GM21786 (cell line): ENCODE data around the gene GAL.

Experiments
- ATAC-seq: cut with Tn5 transposase; IDR thresholded peaks from one replicate; pipeline ENCODE4 v1.9.1; 2021; ENCODE audit not compliant: unreplicated experiment

GAL gene

DNA sequence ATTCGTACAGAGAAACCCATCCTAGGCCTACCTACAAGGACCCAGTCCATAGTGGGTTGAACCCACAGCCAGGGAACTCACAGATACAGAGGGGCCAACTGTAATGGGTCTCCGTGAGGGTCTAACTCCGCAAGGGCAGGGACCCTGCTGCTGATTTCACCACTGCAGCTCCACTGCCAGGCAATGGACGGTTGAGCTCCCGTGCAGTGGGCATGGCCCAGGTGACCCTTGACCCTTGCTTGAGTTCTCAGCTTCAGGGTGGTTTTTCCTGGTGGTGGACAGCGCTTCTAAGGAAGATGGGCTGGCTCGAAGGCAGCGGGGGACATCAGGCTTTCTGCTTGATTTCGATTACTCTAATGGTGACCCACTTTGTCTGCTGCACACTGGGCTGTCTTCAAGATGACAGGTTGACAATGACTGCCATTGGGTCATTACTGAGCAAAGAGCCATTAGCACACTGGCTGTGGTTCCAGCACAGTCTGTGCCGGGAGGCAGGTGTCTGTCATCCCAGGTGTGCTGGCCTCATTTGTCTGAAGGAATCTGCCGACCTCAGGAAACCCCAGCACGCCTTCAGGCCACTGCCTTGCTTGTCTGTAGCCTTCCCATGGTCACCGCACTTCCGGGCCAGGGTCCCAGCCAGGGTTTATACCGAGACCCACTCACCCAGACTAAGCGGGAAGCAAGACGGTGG is 3.7 kb upstream of the GAL start:
- ATAC-seq, result no peak

DNA sequence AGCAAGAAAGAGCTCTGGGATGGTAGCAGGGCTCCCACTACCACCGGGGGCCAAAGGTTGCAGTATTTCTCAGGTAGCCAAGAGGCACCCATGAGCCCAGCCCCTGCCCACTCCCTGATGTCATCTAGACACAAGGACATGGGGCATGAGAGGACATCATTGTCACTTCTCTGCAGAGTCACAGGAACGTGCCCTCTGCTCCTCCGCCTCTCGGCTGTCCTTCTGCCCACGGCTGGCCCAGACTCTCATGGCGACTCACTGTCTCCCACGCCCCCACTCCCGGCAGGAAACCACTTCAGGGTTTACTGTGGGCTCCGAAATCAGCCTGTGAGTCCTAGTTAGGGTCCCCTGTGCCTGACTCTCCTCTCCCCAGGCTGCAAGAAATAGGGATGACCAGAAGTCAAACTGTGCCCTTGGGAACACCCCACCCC is 1.8 kb upstream of the GAL start:
- ATAC-seq, result no peak

DNA sequence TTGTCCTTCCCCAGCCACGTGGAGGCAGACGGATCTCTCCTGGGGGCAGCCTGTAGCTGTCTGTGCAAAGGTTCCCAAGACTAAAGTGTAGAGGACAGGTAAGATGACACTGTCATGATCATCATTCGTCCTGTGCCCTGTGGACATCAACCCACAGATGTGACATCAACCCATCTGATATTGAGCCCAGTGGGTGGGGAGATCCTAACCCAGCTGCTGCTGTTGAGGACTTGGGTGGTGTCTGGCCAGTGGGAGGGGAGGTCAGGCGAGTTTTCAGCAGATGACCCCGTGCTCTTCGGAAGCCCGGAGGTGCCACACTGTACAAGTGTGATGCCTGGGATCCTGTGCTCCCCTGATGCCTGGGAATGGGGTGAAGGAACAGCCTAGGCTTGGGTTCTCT is 1.2 kb upstream of the GAL start:
- ATAC-seq, result no peak

DNA sequence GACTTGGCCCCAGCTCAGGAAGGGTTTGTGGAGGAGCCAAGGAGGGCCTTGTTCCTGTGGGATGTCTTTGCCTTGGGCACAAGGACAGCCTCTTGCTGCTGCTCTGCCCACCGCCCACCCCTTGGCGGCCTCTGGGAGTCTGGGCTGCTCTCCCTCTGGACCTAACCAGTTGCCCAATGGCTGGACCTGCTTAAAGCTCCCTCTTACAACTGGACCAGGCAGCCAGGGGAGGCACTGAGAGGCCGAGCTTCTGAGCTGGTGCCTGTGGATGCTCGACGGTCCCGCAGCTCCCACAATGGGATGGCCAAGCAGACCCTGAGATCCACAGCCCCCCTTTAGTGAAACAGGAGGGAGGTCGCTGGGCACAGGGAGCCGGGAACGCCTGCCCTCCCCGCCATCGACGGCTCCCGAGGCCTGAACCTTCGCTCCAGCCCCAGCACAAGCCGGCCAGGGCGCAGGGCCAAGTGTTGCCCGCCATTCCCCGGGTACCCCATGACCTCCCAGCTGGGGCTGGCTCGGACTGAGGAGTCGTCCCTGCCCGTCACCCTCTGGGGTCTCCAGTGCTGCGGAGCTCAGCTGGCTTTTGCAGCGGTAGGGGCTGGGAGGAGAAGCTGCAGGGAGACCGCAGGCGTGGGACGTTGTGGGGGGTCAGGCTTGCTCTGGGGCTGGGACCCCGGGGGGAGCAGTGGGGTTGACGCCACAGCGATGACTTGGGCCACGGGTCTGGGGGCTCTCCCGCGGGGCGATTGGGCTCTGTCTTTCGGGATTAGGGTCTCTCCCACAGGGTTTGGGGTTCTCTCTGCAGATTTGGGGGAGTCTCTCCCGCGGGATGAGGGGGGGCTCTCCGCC is 584 bp upstream of the GAL start:
- no peak for ATAC-seq

DNA sequence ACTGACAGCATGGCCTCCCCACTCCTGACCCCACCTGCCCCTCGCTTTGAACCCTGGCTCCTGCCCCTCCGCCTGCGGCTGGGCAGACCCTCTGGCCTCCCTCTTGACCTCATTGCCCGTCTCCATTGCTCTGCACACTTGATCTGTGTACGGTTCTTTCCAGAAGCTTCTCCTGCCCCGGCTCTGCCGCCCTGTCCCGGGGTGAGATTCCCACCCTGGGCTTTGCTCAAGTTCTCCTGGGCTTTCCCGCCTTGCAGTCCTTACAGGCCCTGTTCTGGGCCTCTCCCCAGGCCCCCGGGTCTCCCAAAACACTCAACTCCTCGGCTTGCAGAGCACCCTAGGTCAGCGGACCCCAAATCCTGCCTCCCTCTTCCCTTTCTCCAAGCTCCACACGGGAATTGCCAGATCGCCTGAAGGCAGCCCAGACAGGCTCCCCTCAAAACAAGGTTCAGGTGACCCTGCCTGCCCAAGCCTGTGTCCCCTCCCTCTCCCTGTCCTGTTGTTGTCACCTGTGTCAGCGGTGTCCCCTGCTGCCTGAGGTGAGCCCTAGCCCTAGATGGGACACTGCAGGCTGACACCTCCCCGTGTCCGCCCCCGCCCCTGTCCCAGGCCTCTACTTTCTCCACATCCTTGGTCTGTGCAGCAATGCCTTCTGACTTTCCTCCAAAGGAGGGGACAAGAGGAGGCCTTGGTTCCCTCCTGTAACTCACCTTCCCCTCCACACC is 1.5 kb downstream of the GAL start:
- ATAC-seq, result no peak

DNA sequence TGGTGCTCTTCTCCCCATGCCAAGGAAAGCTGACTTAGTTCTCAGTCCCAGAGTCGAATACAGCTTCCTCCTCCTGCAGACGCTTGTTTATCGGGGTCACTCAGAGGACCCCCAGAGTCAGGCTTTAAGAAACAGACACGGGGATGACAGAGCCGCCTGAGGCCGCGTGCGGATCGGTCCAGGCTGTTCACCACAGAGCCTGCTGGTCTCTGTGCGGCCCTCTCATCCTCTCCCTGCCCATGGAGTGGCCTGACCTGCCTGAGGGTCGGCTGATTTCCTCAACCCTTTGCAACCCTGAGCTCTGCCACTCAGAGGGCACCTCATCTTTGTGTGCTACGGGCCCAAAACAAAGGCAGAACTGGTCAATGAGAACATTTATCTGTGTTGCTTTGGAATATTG is 2.1 kb downstream of the GAL start:
- ATAC-seq, result no peak

DNA sequence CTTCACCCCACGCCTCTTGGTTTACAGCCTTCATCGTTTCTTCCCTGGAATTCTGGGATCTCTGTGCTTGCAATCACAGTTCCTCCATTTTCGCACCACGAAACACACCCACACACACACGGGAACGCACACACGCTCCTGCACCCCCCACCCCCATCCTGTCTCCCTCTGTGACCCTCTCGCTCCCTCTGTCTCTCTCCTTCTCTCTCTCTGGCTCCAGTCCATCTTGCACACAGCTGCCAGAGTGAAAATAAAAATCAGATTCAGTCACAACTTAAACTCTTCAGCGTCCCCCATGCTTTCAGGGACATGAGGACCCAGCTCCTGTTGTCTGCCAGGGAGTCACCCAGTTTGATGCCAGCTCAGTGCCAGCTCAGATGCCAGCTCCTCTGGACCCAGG is 3.0 kb downstream of the GAL start:
- no peak for ATAC-seq

DNA sequence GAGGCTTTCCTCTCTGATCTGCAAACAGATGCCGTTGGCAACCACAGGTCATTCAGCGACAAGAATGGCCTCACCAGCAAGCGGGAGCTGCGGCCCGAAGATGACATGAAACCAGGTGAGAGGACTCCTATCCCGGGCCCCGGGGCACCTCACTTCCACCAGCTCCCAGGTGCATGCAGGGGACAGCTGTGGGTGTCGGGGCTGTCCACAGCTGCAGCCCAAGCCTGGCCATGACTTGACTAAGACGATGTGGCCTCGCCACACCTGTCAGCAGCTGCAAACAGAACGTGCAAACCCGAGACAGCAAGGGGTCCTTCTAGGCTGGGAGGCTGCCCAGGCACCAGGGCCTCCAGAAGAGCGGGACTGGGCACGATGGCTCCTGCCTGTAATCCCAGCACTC is 3.6 kb downstream of the GAL start:
- ATAC-seq, result no peak

DNA sequence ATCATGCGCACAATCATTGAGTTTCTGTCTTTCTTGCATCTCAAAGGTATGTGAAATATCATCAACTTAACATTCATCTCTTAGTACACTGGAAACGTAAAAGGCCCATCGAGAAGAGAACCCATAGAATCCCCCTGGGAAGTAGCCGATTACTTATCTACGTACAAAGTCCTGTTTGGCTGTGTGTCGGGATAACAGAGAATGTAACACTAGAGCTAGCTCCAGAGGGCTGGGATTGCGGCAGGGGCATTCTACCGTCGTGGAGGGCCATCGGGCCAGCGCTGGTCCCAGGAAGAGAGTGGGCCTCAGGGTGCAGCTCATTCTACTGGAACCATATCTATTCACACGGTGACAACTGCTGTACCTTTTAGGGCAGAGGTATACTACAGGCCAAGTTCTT is 4.5 kb downstream of the GAL start:
- ATAC-seq, result no peak

DNA sequence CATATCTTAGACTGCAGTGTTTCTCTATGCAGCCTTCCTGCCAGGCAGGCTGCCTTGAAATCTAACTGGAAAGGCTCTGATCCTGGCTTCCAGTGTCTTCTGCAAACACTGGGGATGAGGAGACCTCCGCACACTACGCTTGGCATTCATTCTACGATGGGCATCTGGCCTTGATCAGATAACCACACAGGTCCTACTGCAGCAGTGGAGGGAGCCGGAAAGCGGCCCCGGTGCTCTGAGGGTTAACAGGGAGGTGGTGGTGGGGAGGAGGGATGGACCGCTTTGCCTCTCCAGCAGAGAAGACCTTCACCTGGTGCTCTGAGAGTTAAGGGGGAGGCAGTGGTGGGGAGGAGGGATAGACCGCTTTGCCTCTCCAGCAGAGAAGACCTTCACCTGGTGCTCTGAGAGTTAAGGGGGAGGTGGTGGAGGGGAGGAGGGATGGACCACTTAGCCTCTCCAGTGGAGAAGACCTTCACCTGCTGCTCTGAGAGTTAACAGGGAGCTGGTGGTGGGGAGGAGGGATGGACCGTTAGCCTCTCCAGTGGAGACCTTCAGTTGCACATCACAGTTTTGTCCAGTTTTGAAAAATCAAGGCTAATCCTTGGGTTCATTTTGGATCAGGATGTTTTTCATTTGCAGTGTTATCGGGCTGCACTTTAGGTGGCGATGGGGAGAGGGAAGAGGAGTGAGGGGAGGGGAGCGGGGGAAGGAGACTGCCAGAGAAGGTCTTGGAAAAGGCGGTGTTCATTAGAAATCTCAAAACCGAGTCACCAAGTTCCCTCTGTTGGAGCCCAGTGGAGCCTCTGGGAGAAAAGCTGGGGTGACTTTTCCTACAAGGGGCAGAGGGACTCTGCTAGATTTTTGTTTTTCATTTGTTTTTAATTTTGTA is 5.6 kb downstream of the GAL start:
- no peak for ATAC-seq

DNA sequence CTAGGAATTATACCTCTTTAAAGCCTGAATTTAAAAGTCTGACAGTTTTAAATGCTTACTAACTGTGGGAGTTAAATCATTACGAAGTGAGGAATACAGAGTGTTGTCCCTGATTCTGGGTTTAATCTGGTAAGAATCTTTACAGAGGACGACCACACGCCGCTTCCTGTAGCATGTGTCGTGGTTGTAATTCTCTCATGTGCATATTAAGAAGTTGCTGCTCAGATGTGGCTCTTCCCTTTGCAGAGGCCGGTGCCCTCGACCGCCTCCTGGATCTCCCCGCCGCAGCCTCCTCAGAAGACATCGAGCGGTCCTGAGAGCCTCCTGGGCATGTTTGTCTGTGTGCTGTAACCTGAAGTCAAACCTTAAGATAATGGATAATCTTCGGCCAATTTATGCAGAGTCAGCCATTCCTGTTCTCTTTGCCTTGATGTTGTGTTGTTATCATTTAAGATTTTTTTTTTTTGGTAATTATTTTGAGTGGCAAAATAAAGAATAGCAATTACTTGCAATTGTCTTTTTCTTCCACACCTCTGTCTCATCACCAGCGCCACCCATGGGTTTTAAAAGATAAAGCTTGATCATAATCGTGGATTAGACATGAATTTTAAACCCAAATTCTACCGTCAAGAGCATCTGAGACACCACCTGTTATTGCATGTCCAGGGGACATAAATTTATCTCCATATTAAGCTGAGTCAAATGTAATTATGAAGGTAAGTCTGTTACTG is 6.5 kb downstream of the GAL start:
- ATAC-seq, result no peak

DNA sequence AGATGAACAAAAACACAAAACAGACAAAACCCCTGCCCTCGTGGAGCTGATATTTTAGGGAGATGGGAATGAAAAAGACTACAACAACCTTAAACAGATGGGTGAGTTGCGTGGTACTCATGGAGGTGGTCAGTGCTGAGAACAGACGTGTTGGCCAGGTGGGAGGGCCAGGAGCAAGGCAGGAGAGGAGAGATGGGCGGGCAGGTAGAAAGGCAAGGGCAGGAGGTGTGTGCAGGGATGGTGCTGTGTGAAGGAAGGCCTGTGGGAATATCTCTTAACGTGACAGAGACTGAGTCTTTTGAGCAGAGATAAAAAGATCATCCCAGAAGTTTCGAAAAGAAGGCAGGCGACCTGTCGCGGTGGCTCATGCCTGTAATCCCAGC is 7.0 kb downstream of the GAL start:
- ATAC-seq, result no peak

DNA sequence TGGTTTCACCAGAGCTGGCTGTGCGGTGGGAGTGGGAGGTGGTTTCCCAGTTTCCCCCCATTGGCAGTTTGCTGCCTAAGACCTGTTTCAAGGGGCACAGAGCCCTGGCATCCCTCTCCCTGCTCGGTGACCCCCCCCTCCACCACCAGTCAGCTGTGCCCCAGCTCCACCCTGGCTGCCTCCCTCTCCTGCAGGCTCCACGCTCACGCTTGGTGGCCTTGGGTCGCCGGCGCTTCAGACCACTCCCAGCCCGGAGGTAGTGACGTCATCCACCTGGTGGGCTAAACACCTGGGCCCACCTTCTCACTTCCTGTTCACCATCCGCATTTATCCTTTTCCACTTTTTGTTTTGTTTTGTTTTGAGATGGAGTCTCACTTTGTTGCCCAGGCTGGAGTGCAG is 7.8 kb downstream of the GAL start:
- ATAC-seq, result no peak

DNA sequence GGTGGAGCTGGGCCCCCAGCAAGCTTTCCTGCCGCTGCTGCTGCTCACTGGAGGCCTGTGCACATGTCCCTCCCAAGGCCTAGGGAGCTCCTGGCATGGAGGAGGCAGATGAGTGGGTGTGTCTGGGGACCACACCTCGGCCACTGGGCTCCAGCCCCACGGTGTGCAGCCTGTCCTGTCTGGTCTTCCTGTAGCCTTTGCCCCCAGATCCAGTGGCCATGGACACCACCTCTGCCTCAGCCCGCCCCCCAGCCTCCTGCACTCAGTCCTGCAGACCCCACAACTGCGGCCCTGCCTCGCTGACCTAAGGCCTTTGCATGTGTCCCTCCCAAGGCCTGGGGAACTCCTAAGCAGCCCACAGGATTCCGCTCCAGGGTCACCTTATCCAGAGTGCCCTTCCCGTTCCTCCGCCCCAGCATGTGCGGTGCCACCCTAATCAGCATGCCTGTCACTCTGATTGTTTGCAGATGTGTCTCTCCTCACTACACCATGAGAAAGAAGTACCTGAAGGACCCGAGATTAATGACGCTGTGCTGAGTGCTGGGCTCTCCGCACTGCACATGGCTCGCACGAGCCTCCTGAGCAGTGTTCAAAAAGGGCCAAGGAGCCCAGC is 8.6 kb downstream of the GAL start:
- no peak for ATAC-seq

DNA sequence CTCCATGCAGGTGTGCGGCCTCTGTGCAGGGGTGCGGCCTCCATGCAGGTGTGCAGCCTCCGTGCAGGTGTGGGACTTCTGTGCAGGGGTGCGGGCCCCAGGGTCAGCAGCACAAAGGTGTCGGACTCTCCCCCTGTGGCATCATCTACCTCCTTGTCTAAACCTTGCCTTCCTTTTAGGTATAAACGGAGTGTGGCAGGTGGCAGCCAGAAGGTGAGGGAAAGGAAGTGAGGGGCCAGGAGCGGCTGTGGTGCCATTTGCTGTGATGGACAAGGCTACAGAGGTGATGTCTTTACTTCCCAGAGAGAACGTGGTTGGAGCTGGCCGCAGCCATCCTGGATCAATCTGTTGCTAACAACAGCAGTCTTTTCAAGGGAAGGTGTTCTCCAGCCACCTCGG is 9.1 kb downstream of the GAL start:
- ATAC-seq, result no peak

DNA sequence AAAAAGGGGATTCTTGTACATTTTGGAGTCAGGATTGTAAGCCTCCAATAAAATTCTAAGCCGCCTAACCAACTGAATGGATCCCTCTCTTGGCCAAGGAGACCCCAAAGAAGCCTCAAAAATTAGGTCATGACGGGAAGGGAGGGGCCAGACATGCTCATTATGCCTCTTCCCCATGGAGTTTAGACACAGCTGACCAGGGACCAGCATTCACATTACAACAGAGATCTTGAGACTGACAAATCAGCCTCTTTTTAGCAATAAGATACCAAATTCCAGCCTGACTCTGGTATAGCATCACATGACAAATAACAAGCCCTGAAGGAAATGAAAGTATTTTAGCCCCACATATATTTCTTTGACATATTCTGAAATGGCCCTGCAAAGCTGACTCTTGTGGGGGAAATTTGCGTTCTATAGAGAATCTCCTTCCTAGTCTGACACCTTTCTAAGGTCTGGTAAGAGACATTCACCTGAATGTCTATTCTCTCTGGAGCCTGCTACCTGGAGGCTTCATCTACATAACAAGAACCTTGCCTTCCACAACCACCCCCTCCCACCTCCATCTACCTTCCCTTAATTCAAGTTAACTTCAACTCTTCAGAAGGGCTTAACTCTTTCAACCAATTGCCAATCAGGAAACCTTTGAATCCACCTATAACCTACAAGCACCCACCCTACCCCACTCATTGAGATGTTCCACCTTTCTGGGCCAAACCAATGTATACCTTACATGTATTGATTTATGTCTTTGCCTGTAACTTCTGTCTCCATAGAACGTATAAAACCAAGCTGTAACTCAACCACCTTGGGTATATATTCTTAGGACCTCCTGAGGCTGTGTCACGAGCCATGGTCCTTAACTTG is 10.3 kb downstream of the GAL start:
- ATAC-seq, result no peak

DNA sequence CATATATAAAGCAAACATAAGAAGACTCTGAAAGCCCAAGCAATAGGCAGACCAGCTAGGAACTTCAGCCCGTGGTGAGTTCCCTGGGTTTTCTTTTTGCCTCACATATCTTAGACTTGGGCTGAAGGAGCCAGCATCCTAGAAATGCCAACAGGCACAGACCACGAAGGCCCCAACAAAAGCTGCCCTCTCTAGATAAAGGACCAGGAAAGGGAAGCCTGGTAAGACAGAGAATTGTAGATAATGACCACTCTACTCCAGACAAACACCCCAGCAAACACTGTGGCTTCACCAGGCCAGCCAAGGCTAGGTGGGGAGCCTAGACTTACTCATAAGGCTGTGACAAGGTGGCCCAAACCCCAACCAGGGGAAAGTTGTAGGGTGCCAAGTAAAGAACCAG is 11.2 kb downstream of the GAL start:
- no peak for ATAC-seq

DNA sequence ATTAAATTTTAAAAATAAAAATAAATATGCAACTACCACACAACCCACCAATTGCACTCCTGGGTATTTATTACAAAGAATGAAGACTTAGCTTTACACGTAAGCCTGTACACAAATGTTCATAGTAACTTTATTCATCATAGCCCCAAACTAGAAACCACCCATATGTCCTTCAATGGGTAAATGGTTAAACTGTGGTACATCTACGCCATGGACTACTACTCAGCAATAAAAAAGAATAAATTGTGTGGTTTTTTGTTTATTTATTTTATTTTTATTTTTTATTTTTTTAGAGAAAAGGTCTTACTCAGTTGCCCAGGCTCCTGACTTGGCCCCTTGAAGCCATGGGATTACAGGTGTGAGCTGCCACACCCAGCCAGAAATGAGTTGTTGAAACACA is 14.6 kb downstream of the GAL start:
- ATAC-seq, result no peak

DNA sequence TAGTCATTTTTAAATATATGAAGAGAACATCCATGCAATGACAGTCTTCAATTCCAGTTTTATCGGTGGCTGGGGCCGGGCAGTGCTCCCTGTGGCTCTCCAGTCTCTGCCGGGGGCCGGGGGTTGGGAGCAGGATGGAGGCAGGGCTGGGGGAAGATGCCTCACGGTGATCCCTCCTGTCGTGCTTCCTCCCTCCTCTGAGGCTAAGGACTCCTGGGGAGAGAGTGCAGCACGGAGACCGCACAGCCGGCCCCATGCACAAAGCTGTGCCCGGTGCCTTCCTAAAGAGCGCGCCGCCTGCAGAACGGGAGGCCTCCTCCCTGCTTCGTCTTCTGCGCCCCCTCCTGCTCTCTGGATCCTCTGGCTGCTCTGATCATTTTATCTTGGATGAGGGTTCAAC is 20.5 kb downstream of the GAL start:
- ATAC-seq, result no peak
